CMK (cell line): ENCODE data around the gene CDKL5.
"Not testable (repeated sequence)": the region's sequence is repeated elsewhere in the genome, so short reads cannot be mapped to it uniquely, and the experiment has no call there.

ENCODE experiments used
- DNase-seq: peaks from one replicate; pipeline ENCODE4 v3.0.0-alpha.2; 2010; ENCODE audit warnings: low read depth

Gene CDKL5

GRCh38 chrX:18575744-18576143 lies 150.3 kb downstream of the CDKL5 start:
- DNase-seq = no peak

GRCh38 chrX:18577400-18577799 lies 152.0 kb downstream of the CDKL5 start:
- no peak for DNase-seq

GRCh38 chrX:18578546-18578945 lies 153.1 kb downstream of the CDKL5 start:
- no peak for DNase-seq

- DNase-seq = no peak
These were observed 154.1 kb downstream of the CDKL5 start for GRCh38 chrX:18579495-18579894.

GRCh38 chrX:18582910-18583493 lies 157.6 kb downstream of the CDKL5 start:
- no peak for DNase-seq

GRCh38 chrX:18589292-18589691 lies 163.9 kb downstream of the CDKL5 start:
- DNase-seq = not testable (repeated sequence)

GRCh38 chrX:18591834-18592233 lies 166.4 kb downstream of the CDKL5 start:
- no peak for DNase-seq

- DNase-seq = no peak
These were observed 168.7 kb downstream of the CDKL5 start for GRCh38 chrX:18594079-18594478.

- DNase-seq = no peak
These were observed 170.7 kb downstream of the CDKL5 start for GRCh38 chrX:18596096-18596495.

- no peak for DNase-seq
These were observed 173.0 kb downstream of the CDKL5 start for GRCh38 chrX:18598413-18598812.

- DNase-seq = no peak
These were observed 182.6 kb downstream of the CDKL5 start for GRCh38 chrX:18607966-18608365.

GRCh38 chrX:18613930-18614639 lies 188.7 kb downstream of the CDKL5 start:
- no peak for DNase-seq

- no peak for DNase-seq
These were observed 191.4 kb downstream of the CDKL5 start for GRCh38 chrX:18616688-18617406.

- DNase-seq = no peak
These were observed 192.0 kb downstream of the CDKL5 start for GRCh38 chrX:18617407-18617750.

GRCh38 chrX:18619288-18619687 lies 193.9 kb downstream of the CDKL5 start:
- no peak for DNase-seq

GRCh38 chrX:18620349-18620748 lies 194.9 kb downstream of the CDKL5 start:
- DNase-seq = no peak

- DNase-seq = no peak
These were observed 199.2 kb downstream of the CDKL5 start for GRCh38 chrX:18624599-18624998.

- no peak for DNase-seq
These were observed 205.5 kb downstream of the CDKL5 start for GRCh38 chrX:18630934-18631333.

GRCh38 chrX:18638398-18638797 lies 213.0 kb downstream of the CDKL5 start:
- no peak for DNase-seq

GRCh38 chrX:18639280-18639679 lies 213.9 kb downstream of the CDKL5 start:
- no peak for DNase-seq

- no peak for DNase-seq
These were observed 215.3 kb downstream of the CDKL5 start for GRCh38 chrX:18640686-18641085.

- DNase-seq = no peak
These were observed 217.8 kb downstream of the CDKL5 start for GRCh38 chrX:18643243-18643642.

GRCh38 chrX:18643853-18644252 lies 218.4 kb downstream of the CDKL5 start:
- DNase-seq = no peak
